ENCODE measurements around the gene SPN. TPM values are rescaled to one million over a fixed set of nuclear protein-coding genes. Genes with fewer than 3 reads are reported as not detected.
"Not testable (repeated sequence)": the region's sequence is repeated elsewhere in the genome, so short reads cannot be mapped to it uniquely, and the experiment has no call there.

SPN gene
- total RNA-seq, 4 donors from 2014 or later = 0.26 to 2.4 (median 0.83) TPM; not detected in 1

DNA sequence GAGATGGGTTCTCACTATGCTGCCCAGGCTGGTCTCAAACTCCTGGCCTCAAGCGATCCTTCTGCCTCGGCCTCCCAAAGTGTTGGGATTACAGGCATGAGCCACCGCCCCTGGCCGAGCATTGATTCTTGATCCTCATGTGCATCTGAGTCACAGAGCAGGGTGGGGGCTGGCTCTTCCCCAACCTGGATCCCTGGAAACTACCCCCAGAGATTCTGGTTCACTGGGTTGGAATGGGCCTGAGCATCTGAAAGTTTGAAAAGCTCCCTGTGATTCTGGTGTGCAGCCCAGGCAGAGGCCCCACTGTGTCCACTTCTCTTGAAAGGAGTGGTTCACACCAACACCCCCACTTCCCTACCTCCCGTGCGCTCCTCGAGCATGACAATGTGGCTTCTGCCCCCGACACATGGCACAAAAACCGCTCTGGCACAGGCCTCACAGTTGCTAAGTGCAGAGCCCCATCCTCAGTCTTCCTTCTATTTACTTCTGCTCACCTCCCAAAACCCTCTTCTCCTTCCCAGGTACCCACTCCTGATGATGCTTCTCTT, 20.6 kb downstream of the SPN start:
- no peak for DNase-seq
- intact Hi-C loops (cut with DNase I; ENCODE audit: low total_unique reads) = no loop called here
- H3K36me3 ChIP-seq = no peaks in the 10 kb centered on the region

DNA sequence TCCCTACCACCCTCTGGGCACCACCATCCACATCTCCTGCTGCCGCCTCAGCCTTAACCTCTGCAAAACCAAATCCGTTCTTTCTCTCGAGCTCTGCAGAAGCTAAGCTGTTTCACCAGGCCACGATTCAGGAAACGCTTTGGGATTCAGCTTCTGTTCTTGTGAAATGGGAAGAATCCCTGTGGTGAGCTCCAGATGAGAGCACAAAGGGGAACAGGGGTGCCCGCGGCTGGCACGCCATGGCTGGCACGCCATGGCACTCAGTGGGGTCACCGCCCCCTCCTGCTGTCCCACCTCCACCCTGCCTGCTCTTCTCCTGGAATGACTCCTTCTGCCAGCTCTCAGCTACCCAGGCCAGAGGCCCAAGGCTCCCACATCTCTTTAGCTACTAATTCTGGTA, 21.6 kb downstream of the SPN start:
- H3K27ac ChIP-seq = no peak overlapping the region
- H3K27me3 ChIP-seq = no peaks in the 10 kb centered on the region
- TF ChIP-seq, protein P1, sequence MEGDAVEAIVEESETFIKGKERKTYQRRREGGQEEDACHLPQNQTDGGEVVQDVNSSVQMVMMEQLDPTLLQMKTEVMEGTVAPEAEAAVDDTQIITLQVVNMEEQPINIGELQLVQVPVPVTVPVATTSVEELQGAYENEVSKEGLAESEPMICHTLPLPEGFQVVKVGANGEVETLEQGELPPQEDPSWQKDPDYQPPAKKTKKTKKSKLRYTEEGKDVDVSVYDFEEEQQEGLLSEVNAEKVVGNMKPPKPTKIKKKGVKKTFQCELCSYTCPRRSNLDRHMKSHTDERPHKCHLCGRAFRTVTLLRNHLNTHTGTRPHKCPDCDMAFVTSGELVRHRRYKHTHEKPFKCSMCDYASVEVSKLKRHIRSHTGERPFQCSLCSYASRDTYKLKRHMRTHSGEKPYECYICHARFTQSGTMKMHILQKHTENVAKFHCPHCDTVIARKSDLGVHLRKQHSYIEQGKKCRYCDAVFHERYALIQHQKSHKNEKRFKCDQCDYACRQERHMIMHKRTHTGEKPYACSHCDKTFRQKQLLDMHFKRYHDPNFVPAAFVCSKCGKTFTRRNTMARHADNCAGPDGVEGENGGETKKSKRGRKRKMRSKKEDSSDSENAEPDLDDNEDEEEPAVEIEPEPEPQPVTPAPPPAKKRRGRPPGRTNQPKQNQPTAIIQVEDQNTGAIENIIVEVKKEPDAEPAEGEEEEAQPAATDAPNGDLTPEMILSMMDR (IDR thresholded peaks at IDR 0.05) = no peak
- TF ChIP-seq POLR2A (IDR thresholded peaks at IDR 0.05) = no peak
- no peak overlapping the region for H3K4me3 ChIP-seq
- DNase-seq = no peak
- no peaks in the 10 kb centered on the region for H3K36me3 ChIP-seq
- no peaks in the 10 kb centered on the region for H3K4me1 ChIP-seq
- no peaks in the 10 kb centered on the region for H3K9me3 ChIP-seq
- intact Hi-C loops (cut with DNase I; ENCODE audit: low total_unique reads) = no loop called here

More for the DNA sequence above, 20.6 kb downstream of the SPN start:
- H3K27me3 ChIP-seq = no peaks in the 10 kb centered on the region
- TF ChIP-seq, protein P1 (IDR thresholded peaks at IDR 0.05) = no peak
- TF ChIP-seq POLR2A (IDR thresholded peaks at IDR 0.05) = no peak
- H3K27ac ChIP-seq = no peak overlapping the region
- no peak overlapping the region for H3K4me3 ChIP-seq
- no peaks in the 10 kb centered on the region for H3K4me1 ChIP-seq
- H3K9me3 ChIP-seq = no peaks in the 10 kb centered on the region

DNA sequence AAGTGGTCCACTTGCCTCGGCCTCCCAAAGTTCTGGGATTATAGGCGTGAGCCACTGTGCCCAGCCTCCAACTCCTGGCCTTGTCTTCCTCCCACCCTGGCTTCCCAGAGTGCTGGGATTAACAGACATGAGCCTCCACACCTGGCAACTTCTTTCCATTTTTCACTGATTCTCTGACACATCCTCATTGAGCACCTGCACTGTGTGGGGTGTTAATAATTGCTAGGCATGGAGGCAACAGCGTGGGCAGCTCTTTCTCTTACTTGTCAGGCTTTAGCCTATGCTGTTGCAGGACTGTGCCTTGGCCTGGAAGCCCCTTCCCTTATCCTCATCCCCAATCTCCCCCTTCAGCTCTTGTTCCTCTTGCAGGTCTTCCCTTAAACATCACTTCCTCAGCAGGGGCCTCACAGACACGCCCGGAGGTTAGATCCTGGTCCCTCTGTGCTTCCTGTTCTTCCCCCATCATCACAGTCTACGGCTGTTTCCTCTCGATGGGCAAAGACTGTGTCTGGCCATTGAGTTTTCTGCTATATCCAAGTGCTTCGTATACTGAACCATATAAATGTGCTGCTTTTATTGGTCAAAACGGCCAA, 23.8 kb downstream of the SPN start:
- DNase-seq = no peak
- Histone ChIP-seq H3K4me3 (no peak overlapping the region), H3K27me3 (no peaks in the 10 kb centered on the region), H3K9me3 (no peaks in the 10 kb centered on the region), H3K27ac (no peak overlapping the region), H3K36me3 (no peaks in the 10 kb centered on the region), H3K4me1 (no peaks in the 10 kb centered on the region)
- intact Hi-C loops (cut with DNase I; ENCODE audit: low total_unique reads) = no loop called here
- TF ChIP-seq POLR2A (IDR thresholded peaks at IDR 0.05) = no peak
- TF ChIP-seq, protein P1 (IDR thresholded peaks at IDR 0.05) = no peak

DNA sequence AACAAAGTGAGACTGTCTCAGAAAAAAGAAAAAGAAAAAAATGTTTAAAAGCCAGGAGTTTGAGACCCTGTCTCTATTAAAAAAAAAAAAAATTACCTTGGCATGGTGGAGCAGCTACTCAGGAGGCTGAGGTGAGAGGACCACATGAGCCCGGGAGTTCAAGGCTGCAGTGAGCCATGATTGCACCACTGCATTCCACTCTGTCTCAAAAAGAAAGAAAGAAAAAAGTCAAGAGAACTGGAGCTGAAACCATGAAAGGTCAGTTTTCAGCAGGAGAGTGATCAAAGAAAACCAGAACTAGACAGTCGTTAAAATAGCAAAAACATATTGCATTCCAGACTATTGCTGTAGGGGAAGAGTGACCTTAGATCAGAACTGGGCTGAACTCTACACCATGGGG, 24.7 kb downstream of the SPN start:
- H3K4me3 ChIP-seq = no peak overlapping the region
- intact Hi-C loops (cut with DNase I; ENCODE audit: low total_unique reads) = no loop called here
- no peaks in the 10 kb centered on the region for H3K27me3 ChIP-seq
- DNase-seq = no peak
- H3K4me1 ChIP-seq = no peaks in the 10 kb centered on the region
- TF ChIP-seq, protein P1 (IDR thresholded peaks at IDR 0.05) = no peak
- TF ChIP-seq POLR2A (IDR thresholded peaks at IDR 0.05) = no peak
- H3K27ac ChIP-seq = no peak overlapping the region
- H3K9me3 ChIP-seq = no peaks in the 10 kb centered on the region
- H3K36me3 ChIP-seq = no peaks in the 10 kb centered on the region

DNA sequence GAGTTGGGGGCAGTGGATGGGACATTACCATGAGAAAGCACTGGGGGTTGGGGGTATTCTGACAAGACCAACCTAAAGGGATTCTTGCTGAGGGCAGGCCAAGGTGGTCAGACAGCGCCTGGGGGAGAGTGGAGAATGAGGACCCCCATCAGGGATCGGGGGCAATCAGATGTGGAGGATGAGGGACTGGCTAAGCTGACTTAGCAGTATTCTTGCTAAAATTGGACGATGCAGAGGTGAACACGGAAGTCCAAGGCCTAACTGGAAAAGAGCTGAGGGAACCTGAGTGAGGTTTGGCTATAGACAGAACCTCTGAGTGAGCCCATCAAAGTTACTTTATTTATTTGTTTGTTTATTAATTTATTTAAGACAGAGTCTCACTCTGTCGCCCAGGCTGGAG, 25.1 kb downstream of the SPN start:
- no peaks in the 10 kb centered on the region for H3K36me3 ChIP-seq
- no peak overlapping the region for H3K4me3 ChIP-seq
- DNase-seq = no peak
- TF ChIP-seq, protein P1 (IDR thresholded peaks at IDR 0.05) = no peak
- no peak for TF ChIP-seq POLR2A (IDR thresholded peaks at IDR 0.05)
- no peak overlapping the region for H3K27ac ChIP-seq
- no peaks in the 10 kb centered on the region for H3K4me1 ChIP-seq
- no peaks in the 10 kb centered on the region for H3K9me3 ChIP-seq
- no peaks in the 10 kb centered on the region for H3K27me3 ChIP-seq
- intact Hi-C loops (cut with DNase I; ENCODE audit: low total_unique reads) = no loop called here

DNA sequence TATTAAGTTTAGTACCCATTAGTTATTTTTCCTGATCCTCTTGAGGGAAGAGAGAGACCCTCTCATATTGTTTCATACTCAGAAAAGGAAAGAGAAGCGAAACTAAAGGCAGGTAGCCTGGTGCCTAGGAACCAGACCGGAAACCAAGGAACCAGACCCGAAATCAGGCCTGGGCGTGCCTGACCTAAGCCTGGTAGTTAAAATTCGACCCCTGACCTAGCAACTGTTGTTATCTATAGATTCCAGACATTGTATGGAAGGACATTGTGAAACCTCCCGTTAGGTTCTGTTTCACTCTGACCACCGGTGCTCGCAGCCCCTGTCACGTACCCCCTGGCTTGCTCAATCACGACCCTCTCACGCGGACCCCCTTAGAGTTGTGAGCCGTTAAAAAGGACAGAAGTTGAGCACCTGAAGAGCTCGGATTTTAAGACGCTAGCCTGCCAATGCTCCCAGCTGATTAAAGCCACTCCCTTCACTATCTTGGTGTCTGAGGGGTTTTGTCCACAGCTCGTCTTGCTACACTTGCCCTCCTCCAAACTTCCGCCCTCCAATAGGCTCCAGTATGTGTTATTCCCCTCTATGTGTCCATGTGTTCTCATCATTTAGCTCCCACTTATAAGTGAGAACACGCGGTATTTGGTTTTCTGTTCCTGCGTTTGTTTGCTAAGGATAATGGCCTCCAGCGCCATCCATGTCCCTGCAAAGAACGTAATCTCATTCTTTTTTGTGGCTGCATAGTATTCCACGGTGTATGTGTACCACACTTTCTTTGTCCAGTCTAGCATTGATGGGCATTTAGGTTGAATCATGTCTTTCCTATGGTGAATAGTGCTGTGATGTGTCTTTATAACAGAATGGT, 26.7 kb downstream of the SPN start:
- H3K36me3 ChIP-seq; H3K9me3 ChIP-seq; intact Hi-C loops (cut with DNase I; ENCODE audit: low total_unique reads): not testable (repeated sequence)

DNA sequence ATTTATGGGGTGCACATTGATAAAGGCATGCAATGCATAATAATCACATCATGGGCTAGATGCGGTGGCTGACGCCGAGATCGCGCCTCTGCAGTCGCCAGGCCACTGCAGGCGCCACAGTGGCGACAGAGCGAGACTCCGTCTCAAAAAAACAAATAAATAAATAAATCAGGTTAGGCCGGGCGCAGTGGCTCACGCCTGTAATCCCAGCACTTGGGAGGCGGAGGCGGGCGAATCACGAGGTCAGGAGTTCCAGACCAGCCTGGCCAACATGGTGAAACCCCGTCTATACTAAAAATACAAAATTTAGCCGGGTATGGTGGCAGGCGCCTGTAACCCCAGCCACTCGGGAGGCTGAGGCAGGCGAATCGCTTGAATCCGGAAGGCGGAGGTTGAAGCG, 29.6 kb downstream of the SPN start:
- intact Hi-C loops (cut with DNase I; ENCODE audit: low total_unique reads); H3K4me1 ChIP-seq; H3K4me3 ChIP-seq; H3K36me3 ChIP-seq; H3K9me3 ChIP-seq; H3K27ac ChIP-seq; H3K27me3 ChIP-seq; DNase-seq: not testable (repeated sequence)

More for the DNA sequence above, 26.7 kb downstream of the SPN start:
- H3K27ac ChIP-seq, DNase-seq, H3K4me1 ChIP-seq, H3K27me3 ChIP-seq, H3K4me3 ChIP-seq: not testable (repeated sequence)
